Measurements from ENCODE around the gene NOTO. TPM values are rescaled to one million over a fixed set of nuclear protein-coding genes. Genes with fewer than 3 reads are reported as not detected.

The NOTO gene
- total and polyA plus RNA-seq, 2 of the 8 experiments (the other 6 are each of a cell fraction or from before 2014, with no cell fraction given) = 0.33 to 0.54 TPM

- no peak for TF ChIP-seq ZNF274 (IDR thresholded peaks at IDR 0.05; ENCODE audit: borderline replicate concordance, extremely low read depth, low read length)
- TF ChIP-seq KDM1A (IDR thresholded peaks at IDR 0.05; ENCODE audit: borderline replicate concordance, low read length) = no peak
- no peak for TF ChIP-seq TAF1 (IDR thresholded peaks at IDR 0.05; ENCODE audit: low read depth, low read length)
- no peak for TF ChIP-seq EGR1 (IDR thresholded peaks at IDR 0.05; ENCODE audit: borderline replicate concordance, low read depth, low read length)
- no peak for TF ChIP-seq POLR2A (IDR thresholded peaks at IDR 0.05; ENCODE audit: control extremely low read depth in 1 of 2, low read depth in 2 of 2, low read length in 2 of 2)
- no peak for TF ChIP-seq CHD1 (IDR thresholded peaks at IDR 0.05; ENCODE audit: low read depth, low read length)
- no peak for TF ChIP-seq SP4 (IDR thresholded peaks at IDR 0.05; ENCODE audit: low read length)
Measured at GRCh38 chr2:73244580-73244979, 42.2 kb downstream of the NOTO start (continued).

Measured in H1 (cell line).